Right lobe of liver (tissue), 4 donors: Measurements from ENCODE around the gene DGKZ.

Experiments
- CTCF ChIP-seq, 4 donors: fragments of 200-600 bp in 3 of 4; fragments of 450-650 bp in 1 of 4; IDR thresholded peaks; one replicate each; pipeline versions ENCODE4 v1.5.1 to v1.8.0; 2016 to 2022; ENCODE audit warnings: antibody characterized with exemption in 4 of 4, mild to moderate bottlenecking in 2 of 4
- POLR2A ChIP-seq: fragments of 450-650 bp; IDR thresholded peaks from one replicate; pipeline ENCODE4 v1.6.1; 2017; ENCODE audit warnings: antibody characterized with exemption, mild to moderate bottlenecking
- donor health status: DM: no; HTN: no; CAD: no.
- donor health status: DM: no; HTN: no; CAD: no.
- donor health status: DM: no; HTN: yes; CAD: no.

GRCh38 chr11:46331282-46331984, 15.8 kb upstream of the DGKZ start:
- no peak for TF ChIP-seq CTCF (IDR thresholded peaks at IDR 0.05)
- TF ChIP-seq POLR2A: no peak
